Esophagus muscularis mucosa (tissue), 3 donors: ENCODE measurements around the gene CTSV.
"Not testable (repeated sequence)": the region's sequence is repeated elsewhere in the genome, so short reads cannot be mapped to it uniquely, and the experiment has no call there.

ENCODE experiments used
- POLR2A ChIP-seq: fragments of 450-650 bp; IDR thresholded peaks from one replicate; pipeline ENCODE4 v1.6.1; 2017; ENCODE audit warnings: antibody characterized with exemption, moderate library complexity, mild to moderate bottlenecking, low read depth
- TF ChIP-seq, protein P1 (sequence below), 3 experiments: fragments of 200-600 bp in 2 of 3; fragments of 450-650 bp in 1 of 3; sonication (generic) in 2 of 3; IDR thresholded peaks; one replicate each; pipeline ENCODE4 v1.5.1; 2017 to 2019; ENCODE audit warnings: antibody characterized with exemption in 3 of 3, mild to moderate bottlenecking in 2 of 3, moderate library complexity in 1 of 3

DNA sequence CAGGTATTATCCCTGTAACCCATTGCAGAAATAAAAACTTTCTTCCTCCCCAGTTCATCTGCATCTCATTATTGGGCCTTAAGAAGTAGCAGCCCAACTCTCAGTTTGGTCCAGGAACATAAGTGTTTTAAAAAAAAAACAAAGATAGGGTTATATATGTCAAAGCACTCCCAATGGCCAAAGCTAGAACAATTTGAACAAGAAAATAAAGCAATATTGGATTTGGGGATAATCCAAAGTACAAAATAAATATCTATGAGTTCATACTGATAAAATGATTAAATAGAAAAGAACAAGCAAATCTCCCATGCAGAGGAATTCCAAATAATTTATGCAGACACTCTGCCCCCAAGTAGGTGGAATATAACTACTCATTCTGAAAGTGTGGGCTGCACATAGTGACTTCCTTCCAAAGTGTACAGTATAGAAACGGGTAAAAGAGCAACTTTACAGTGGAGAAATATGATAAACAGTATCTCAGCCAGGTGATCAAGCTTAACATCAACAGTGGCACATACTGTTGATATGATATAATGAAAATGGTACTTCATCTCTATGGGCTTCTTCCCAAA, 49.1 kb downstream of the CTSV start:
- TF ChIP-seq, protein P1, sequence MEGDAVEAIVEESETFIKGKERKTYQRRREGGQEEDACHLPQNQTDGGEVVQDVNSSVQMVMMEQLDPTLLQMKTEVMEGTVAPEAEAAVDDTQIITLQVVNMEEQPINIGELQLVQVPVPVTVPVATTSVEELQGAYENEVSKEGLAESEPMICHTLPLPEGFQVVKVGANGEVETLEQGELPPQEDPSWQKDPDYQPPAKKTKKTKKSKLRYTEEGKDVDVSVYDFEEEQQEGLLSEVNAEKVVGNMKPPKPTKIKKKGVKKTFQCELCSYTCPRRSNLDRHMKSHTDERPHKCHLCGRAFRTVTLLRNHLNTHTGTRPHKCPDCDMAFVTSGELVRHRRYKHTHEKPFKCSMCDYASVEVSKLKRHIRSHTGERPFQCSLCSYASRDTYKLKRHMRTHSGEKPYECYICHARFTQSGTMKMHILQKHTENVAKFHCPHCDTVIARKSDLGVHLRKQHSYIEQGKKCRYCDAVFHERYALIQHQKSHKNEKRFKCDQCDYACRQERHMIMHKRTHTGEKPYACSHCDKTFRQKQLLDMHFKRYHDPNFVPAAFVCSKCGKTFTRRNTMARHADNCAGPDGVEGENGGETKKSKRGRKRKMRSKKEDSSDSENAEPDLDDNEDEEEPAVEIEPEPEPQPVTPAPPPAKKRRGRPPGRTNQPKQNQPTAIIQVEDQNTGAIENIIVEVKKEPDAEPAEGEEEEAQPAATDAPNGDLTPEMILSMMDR (IDR thresholded peaks at IDR 0.05) = not testable (repeated sequence)
- not testable (repeated sequence) for TF ChIP-seq POLR2A
